Stimulated activated effector memory CD8-positive, alpha-beta T cell treated with anti-CD3 and anti-CD28 coated beads, Interleukin-12 subunit alpha, Interleukin-12 subunit beta, amount 100 ng/mL, for 72 hours (primary cell): ENCODE measurements around the gene AQP5.

Experiments
- ATAC-seq: fragments of 150-1000 bp; cut with Tn5 transposase; 2 replicates; pipeline ENCODE4 v1.10.0; 2021
- DNase-seq, 2 donors: peaks; one replicate each; pipeline ENCODE4 v3.0.0; 2021 to 2022; ENCODE audit warnings: low spot score in 2 of 2
- H3K27ac Mint-ChIP-seq: one replicate; pipeline ENCODE4 v1.8.0; 2022; ENCODE audit warnings: mild to moderate bottlenecking, mixed read lengths
- H3K36me3 Mint-ChIP-seq: one replicate; pipeline ENCODE4 v1.8.0; 2022; ENCODE audit warnings: mild to moderate bottlenecking, mixed read lengths
- H3K4me1 Mint-ChIP-seq: one replicate; pipeline ENCODE4 v1.8.0; 2022; ENCODE audit warnings: mixed read lengths
- H3K4me3 Mint-ChIP-seq: one replicate; pipeline ENCODE4 v1.8.0; 2022; ENCODE audit warnings: mild to moderate bottlenecking, mixed read lengths
- H3K9me3 Mint-ChIP-seq: one replicate; pipeline ENCODE4 v1.8.0; 2022; ENCODE audit warnings: mixed read lengths

The AQP5 gene

DNA sequence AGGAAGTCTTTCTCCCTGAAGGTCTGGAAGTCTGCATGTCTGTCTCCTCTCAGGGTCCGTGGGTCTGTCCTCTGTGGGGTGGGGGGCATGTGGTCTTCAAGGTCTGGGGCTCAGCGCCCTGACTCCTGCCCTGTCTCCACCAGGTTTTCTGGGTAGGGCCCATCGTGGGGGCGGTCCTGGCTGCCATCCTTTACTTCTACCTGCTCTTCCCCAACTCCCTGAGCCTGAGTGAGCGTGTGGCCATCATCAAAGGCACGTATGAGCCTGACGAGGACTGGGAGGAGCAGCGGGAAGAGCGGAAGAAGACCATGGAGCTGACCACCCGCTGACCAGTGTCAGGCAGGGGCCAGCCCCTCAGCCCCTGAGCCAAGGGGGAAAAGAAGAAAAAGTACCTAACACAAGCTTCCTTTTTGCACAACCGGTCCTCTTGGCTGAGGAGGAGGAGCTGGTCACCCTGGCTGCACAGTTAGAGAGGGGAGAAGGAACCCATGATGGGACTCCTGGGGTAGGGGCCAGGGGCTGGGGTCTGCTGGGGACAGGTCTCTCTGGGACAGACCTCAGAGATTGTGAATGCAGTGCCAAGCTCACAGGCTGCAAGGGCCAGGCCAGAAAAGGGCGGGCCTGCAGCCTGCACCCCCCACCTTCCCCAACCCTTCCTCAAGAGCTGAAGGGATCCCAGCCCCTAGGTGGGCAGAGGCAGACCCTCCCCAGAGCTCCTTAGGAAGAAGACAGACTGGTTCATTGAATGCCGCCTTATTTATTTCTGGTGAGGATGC lies 3.4 kb downstream of the AQP5 start:
- Mint-ChIP-seq H3K4me3 (no peak overlapping the region), H3K4me1 (peaks cover 21% of the 10 kb centered on the region), H3K27ac (no peak overlapping the region), H3K36me3 (no peaks in the 10 kb centered on the region), H3K9me3 (no peaks in the 10 kb centered on the region)
- ATAC-seq (no peak), DNase-seq (no peak)

- ATAC-seq (no peak), DNase-seq (no peak)
- H3K4me1 Mint-ChIP-seq: peaks cover 13% of the 10 kb centered on the region
- H3K36me3 Mint-ChIP-seq: no peaks in the 10 kb centered on the region
- no peak overlapping the region for H3K4me3 Mint-ChIP-seq
- no peaks in the 10 kb centered on the region for H3K9me3 Mint-ChIP-seq
- H3K27ac Mint-ChIP-seq: no peak overlapping the region
Measured at GRCh38 chr12:49965836-49966235, 4.2 kb downstream of the AQP5 start.

GRCh38 chr12:49966511-49967041 lies 4.9 kb downstream of the AQP5 start:
- Mint-ChIP-seq H3K27ac (no peak overlapping the region), H3K9me3 (no peaks in the 10 kb centered on the region), H3K36me3 (no peaks in the 10 kb centered on the region), H3K4me1 (peaks cover 11% of the 10 kb centered on the region), H3K4me3 (peak overlapping the region; percentile 72)
- ATAC-seq (no peak), DNase-seq (no peak)

DNA sequence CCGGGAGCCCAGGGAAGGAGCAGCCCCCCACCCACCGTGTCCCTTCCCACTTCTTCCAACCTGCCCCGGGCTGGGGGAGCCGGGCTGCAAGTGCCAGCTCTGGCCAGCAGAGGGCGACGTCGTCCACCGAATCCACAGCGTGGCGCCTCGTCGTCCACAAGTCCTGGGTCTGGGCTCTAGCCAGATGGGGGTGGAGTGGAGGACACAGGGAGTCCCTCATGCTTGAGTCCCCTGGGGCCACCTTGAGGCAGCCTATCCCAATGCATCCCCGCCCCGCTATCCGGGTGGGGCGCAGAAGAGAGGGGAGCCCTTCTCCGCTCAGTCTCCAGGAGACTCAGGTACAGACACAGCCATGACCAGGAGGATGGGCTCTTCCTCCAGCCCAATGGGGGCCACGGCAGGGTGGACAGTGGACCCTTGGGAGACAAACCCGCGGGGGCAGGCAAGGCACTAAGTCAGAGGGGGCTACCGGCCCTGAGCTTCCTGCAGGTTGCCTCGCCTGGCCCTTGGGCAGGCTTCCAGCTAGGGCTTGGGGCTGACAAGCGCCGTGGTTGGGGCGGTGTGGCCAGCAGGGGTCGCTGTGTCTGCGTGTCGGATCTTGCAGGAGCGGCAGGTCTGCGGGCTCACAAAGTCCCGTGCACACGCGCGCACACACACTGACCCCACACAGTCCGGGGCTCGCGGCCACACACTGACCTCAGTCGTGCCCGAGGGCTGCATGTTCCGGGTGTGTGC lies 5.5 kb downstream of the AQP5 start:
- peak; percentile 86 for ATAC-seq
- Mint-ChIP-seq H3K27ac (no peak overlapping the region), H3K4me3 (peak overlapping the region; percentile 72)

GRCh38 chr12:49967777-49968250 lies 6.1 kb downstream of the AQP5 start:
- ATAC-seq (peak; percentile 4), DNase-seq (no peak)
- H3K9me3 Mint-ChIP-seq: no peaks in the 10 kb centered on the region
- no peak overlapping the region for H3K27ac Mint-ChIP-seq
- H3K4me3 Mint-ChIP-seq: peak overlapping the region; percentile 72
- no peaks in the 10 kb centered on the region for H3K36me3 Mint-ChIP-seq
- peaks cover 11% of the 10 kb centered on the region for H3K4me1 Mint-ChIP-seq

More for the DNA sequence above, 5.5 kb downstream of the AQP5 start:
- Mint-ChIP-seq H3K36me3 (no peaks in the 10 kb centered on the region), H3K4me1 (peaks cover 11% of the 10 kb centered on the region), H3K9me3 (no peaks in the 10 kb centered on the region)
- DNase-seq: peak; percentile 97 to 98

GRCh38 chr12:49968471-49968870 lies 6.8 kb downstream of the AQP5 start:
- Mint-ChIP-seq H3K27ac (no peak overlapping the region), H3K4me1 (peaks cover 11% of the 10 kb centered on the region), H3K9me3 (no peaks in the 10 kb centered on the region), H3K36me3 (no peaks in the 10 kb centered on the region), H3K4me3 (no peak overlapping the region)
- ATAC-seq (no peak), DNase-seq (no peak)

DNA sequence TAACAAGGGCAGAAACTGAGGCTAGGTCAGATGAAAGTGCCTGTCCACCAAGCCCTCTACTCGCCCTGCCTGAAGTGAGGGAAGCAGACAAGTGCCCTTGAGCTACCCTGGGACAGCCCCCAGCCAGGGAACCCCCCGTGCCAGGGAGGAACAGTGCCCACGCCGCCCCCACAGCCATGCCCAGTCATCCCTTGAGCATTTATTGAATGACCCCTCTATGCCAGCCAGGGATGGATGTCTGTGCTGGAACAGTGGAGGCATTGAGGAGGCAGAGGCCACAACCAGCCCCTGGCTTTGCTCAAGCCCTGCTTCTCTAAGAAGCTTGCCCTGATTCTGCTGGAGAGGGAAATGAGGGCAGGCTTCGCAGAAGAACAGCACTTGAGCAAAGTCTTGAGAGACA lies 7.4 kb downstream of the AQP5 start:
- no peaks in the 10 kb centered on the region for H3K9me3 Mint-ChIP-seq
- H3K36me3 Mint-ChIP-seq: no peaks in the 10 kb centered on the region
- H3K4me1 Mint-ChIP-seq: peaks cover 11% of the 10 kb centered on the region
- ATAC-seq (no peak), DNase-seq (no peak)
- no peak overlapping the region for H3K27ac Mint-ChIP-seq
- no peak overlapping the region for H3K4me3 Mint-ChIP-seq

DNA sequence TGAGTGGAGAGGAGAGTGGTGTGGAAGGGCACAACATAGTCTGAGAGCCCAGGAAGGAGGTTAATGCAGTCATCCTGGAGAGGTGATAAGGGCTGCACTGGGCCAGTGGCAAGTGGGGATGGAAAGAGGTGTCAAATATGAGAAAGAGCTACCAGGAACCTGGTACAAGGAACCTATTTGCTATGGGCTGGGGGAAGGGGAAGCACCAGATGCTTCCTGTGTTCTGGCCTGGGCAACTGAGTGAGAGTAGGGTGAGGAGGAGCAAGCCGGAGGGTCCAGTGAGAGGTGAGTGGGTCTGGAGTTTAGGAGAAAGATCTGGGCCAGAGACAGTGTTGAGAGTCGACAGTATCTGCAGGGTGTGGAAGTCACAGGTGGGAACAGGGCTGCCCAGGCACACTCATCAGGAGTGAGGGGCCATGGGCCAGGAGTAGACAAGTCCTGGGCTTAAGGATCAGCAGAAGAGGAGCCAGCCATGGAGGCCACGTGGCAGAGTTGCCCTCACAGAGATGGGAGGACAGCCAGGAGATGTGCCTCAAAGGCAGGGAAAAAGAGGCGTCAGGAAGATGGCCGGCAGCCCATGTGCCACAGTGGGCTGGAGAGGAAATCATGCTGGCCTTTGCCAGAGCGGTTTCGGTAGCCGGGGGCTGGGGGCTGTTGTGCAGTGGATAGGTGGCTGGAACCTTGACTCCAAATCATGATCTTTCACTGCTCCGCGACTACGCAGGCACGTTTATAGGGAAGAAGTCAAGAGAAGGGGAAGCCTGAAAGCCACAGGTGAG lies 8.2 kb downstream of the AQP5 start:
- H3K4me1 Mint-ChIP-seq: peaks cover 11% of the 10 kb centered on the region

GRCh38 chr12:49970658-49971057 lies 9.0 kb downstream of the AQP5 start:
- H3K36me3 Mint-ChIP-seq: no peaks in the 10 kb centered on the region
- peaks cover 11% of the 10 kb centered on the region for H3K4me1 Mint-ChIP-seq
- H3K9me3 Mint-ChIP-seq: no peaks in the 10 kb centered on the region
- ATAC-seq (no peak), DNase-seq (no peak)
- H3K27ac Mint-ChIP-seq: no peak overlapping the region
- H3K4me3 Mint-ChIP-seq: no peak overlapping the region

More for the DNA sequence above, 8.2 kb downstream of the AQP5 start:
- no peak for ATAC-seq
- Mint-ChIP-seq H3K27ac (no peak overlapping the region), H3K4me3 (no peak overlapping the region), H3K9me3 (no peaks in the 10 kb centered on the region), H3K36me3 (no peaks in the 10 kb centered on the region)
- no peak for DNase-seq

DNA sequence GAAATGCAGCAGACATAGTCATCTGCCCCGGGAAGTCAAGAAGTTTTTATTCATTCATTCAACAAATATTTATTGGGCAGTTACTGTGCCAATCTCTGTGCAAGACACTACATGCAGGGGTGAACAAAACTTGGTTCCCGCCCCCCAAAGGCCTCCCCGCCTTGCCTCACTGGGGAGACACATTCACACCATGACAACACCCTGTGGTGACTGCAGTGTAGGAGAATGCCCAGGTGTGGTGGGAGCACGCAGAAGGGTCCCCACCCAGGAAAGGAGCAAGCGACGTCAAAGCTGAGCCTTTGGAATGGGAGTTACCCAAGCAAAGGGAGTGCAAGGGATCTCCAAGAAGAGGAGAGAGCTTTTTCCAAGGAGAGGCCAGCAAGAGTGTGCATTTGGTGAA lies 9.5 kb downstream of the AQP5 start:
- ATAC-seq: no peak
- peaks cover 11% of the 10 kb centered on the region for H3K4me1 Mint-ChIP-seq
- no peak for DNase-seq

GRCh38 chr12:49972129-49972528 lies 10.5 kb downstream of the AQP5 start:
- H3K4me1 Mint-ChIP-seq: peaks cover 7% of the 10 kb centered on the region
- no peaks in the 10 kb centered on the region for H3K9me3 Mint-ChIP-seq
- DNase-seq: no peak
- H3K36me3 Mint-ChIP-seq: no peaks in the 10 kb centered on the region
- no peak overlapping the region for H3K27ac Mint-ChIP-seq
- ATAC-seq: no peak
- no peak overlapping the region for H3K4me3 Mint-ChIP-seq

More for the DNA sequence above, 9.5 kb downstream of the AQP5 start:
- Mint-ChIP-seq H3K4me3 (no peak overlapping the region), H3K36me3 (no peaks in the 10 kb centered on the region), H3K27ac (no peak overlapping the region), H3K9me3 (no peaks in the 10 kb centered on the region)

- H3K27ac Mint-ChIP-seq: no peak within 1 kb of the TSS
- no peak for DNase-seq
- no peak for ATAC-seq
- H3K36me3 Mint-ChIP-seq: no peaks in the 10 kb centered on the region
- H3K4me1 Mint-ChIP-seq: peaks cover under 1% of the 10 kb centered on the region
- H3K4me3 Mint-ChIP-seq: no peak within 1 kb of the TSS
- H3K9me3 Mint-ChIP-seq: no peaks in the 10 kb centered on the region
Measured at GRCh38 chr12:49972641-49973360, 11.1 kb downstream of the AQP5 start, which contains the start of gene AQP6. Gene AQP6, plus strand, starts transcription at chr12:49972947. Its CDS starts 227 bp downstream, at chr12:49973174.

DNA sequence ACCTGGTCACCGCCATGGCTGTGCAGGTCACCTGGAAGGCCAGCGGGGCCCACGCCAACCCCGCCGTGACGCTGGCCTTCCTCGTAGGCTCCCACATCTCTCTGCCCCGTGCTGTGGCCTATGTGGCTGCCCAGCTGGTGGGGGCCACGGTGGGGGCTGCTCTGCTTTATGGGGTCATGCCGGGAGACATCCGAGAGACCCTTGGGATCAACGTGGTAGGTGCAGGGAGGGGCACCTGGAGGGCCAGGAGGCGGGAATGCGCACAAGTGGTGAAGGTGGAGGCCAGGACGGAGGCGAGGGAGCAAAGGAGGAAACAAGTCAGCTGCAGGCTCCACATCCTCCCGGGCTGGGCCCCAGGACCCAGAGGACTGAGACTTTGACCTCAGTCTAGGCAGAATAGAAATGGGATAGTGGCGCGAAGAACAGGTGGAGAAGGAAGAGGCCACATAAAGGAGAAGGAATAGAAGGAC lies 11.7 kb downstream of the AQP5 start:
- no peaks in the 10 kb centered on the region for H3K36me3 Mint-ChIP-seq
- H3K4me1 Mint-ChIP-seq: no peaks in the 10 kb centered on the region
- no peak overlapping the region for H3K4me3 Mint-ChIP-seq
- DNase-seq: no peak
- no peaks in the 10 kb centered on the region for H3K9me3 Mint-ChIP-seq
- H3K27ac Mint-ChIP-seq: no peak overlapping the region
- no peak for ATAC-seq

GRCh38 chr12:49974231-49974675 lies 12.6 kb downstream of the AQP5 start:
- ATAC-seq (no peak), DNase-seq (no peak)
- no peaks in the 10 kb centered on the region for H3K36me3 Mint-ChIP-seq
- H3K4me3 Mint-ChIP-seq: no peak overlapping the region
- H3K9me3 Mint-ChIP-seq: no peaks in the 10 kb centered on the region
- H3K27ac Mint-ChIP-seq: no peak overlapping the region
- H3K4me1 Mint-ChIP-seq: no peaks in the 10 kb centered on the region
